ENCODE results near the gene BCAM.
A peak's percentile ranks its signal among the peaks of the same experiment; 100 is the strongest.
"Not testable (repeated sequence)": the region's sequence is repeated elsewhere in the genome, so short reads cannot be mapped to it uniquely, and the experiment has no call there.

Gene BCAM, protein sequence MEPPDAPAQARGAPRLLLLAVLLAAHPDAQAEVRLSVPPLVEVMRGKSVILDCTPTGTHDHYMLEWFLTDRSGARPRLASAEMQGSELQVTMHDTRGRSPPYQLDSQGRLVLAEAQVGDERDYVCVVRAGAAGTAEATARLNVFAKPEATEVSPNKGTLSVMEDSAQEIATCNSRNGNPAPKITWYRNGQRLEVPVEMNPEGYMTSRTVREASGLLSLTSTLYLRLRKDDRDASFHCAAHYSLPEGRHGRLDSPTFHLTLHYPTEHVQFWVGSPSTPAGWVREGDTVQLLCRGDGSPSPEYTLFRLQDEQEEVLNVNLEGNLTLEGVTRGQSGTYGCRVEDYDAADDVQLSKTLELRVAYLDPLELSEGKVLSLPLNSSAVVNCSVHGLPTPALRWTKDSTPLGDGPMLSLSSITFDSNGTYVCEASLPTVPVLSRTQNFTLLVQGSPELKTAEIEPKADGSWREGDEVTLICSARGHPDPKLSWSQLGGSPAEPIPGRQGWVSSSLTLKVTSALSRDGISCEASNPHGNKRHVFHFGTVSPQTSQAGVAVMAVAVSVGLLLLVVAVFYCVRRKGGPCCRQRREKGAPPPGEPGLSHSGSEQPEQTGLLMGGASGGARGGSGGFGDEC

DNA sequence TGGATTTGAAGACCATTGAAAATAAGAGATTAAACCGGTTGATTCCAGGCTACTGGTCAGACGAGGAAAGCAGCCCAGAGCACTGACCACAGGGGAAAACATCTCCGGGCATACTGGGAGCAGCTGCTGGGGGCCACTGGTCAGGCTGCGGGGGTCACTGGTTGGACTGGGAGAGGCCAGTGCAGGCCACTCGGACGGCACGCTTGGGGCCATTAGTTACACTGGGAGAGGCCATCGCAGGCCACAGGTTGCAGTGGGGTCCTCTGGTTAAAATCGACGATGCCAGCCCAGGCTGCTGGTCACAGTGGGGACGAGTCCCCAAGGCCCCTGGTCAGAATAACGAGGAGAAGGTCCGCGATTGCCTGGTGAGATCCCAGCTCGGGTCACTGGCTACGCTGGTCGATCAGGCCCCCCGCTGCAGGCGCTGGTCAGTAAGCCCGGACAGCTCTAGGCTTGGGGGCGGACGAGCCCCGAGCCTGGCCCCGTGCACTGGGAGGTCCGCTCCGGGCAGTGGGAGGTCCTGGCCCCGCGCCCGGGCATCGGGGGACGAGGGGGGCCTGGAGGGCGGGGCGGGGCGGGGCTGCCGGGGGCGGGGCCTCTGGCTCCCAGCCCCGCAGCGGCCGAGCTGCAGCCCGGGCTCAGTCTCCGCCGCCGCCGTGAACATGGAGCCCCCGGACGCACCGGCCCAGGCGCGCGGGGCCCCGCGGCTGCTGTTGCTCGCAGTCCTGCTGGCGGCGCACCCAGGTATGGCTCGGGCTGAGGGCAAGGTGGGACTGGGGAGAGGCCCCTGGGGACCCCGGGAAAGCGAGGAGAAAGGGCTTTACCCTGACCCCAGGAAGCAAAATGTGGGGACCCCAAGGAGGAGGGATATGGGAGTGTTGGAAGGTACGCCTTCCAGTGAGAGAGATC lies at the start of gene BCAM:
TSS of gene BCAM (plus strand) at position 641 of the 909 bp plus-strand sequence. CDS start at position 663, 22 bp downstream.
- no peak for TF ChIP-seq Cebpa-rat (IDR thresholded peaks at IDR 0.05)
- peaks cover 25% of the 10 kb centered on the region for H3K4me1 ChIP-seq
- no peaks in the 10 kb centered on the region for H3K27me3 ChIP-seq
- peak within 1 kb of the TSS; percentile 70 for H3K4me3 ChIP-seq
- H3K9ac ChIP-seq: peak within 1 kb of the TSS; percentile 77
- peak within 1 kb of the TSS; percentile 98 for H3K4me2 ChIP-seq
- peak within 1 kb of the TSS; percentile 72 for H3K27ac ChIP-seq
- H3K9me3 ChIP-seq: no peaks in the 10 kb centered on the region
- H4K20me1 ChIP-seq: no peaks in the 10 kb centered on the region
- peaks cover 8% of the 10 kb centered on the region; the same call in 1 of the 2 replicates for H3K36me3 ChIP-seq

DNA sequence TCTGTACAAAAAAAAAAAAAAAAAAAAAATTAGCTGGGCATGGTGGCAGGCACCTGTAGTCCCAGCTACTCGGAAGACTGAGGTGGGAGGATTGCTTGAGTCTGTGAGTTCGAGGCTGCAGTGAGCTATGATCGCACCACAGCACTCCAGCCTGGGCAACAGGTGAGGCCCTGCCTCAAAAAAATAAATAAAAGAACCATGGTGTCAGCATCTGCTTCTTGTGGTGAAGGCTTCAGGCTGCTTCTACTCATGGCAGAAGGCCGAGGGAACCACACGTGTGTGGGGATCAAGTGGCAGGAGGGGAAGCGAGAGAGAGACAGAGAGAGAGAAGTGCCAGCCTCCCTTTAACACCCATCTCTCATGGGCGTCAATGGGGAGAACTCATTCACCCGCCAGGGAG lies 46.9 kb upstream of the BCAM start:
- Histone ChIP-seq H3K9ac (no peak overlapping the region), H3K27me3 (no peaks in the 10 kb centered on the region), H3K4me2 (peak overlapping the region; percentile 32), H3K27ac (no peak overlapping the region), H3K36me3 (peaks cover 14% of the 10 kb centered on the region), H3K4me3 (no peak overlapping the region), H4K20me1 (no peaks in the 10 kb centered on the region), H3K4me1 (peaks cover 83% of the 10 kb centered on the region), H3K9me3 (0 out of 2 replicates have a peak, but pooled peaks cover under 1% of the 10 kb centered on the region)
- no peak for TF ChIP-seq Cebpa-rat (IDR thresholded peaks at IDR 0.05)

DNA sequence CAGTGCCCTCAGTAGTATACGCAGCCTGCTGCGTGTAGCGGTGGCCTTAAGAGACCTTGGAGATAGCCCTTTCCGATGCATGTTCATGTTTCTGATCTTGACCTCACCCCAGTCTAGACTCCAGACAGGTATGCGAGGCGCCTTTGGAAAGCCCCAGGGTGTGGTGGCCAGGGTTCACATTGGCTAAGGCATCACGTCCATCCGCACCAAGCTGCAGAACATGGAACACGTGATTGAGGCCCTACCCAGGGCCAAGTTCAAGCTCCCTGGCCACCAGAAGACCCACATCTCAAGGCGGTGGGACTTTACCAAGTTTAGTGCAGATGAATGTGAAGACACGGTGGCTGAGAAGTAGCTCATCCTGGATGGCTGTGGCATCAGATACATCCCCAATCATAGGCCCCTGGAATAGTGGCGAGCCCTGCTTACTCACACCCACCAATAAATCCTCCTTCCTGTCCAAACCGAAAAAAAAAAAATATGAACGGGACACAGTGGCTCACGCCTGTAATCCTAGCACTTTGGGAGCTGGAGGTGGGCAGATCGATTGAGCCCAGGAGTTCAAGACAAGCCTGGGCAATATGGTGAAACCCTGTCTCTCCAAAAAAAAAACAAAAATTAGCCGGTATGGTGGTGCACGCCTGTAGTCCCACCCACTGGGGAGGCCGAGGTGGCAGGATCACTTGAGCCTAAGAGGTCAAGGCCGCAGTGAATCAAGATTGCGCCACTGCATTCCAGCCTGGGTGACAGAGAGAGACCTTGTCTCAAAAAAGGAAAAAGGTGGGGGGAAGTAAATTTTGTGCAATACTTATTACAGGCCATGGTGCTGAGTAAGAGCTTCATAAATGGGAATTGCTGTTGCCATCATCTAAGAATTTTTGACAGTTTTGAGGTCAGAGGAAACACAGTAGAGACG lies 43.6 kb upstream of the BCAM start:
- H3K9ac ChIP-seq: no peak overlapping the region
- H3K4me3 ChIP-seq: no peak overlapping the region
- 0 out of 2 replicates have a peak, but pooled peaks cover 3% of the 10 kb centered on the region for H3K9me3 ChIP-seq
- no peaks in the 10 kb centered on the region for H4K20me1 ChIP-seq
- no peaks in the 10 kb centered on the region for H3K27me3 ChIP-seq
- no peaks in the 10 kb centered on the region for H3K36me3 ChIP-seq
- H3K4me2 ChIP-seq: no peak overlapping the region
- TF ChIP-seq Cebpa-rat (IDR thresholded peaks at IDR 0.05): no peak
- H3K4me1 ChIP-seq: peaks cover 78% of the 10 kb centered on the region
- H3K27ac ChIP-seq: no peak overlapping the region

DNA sequence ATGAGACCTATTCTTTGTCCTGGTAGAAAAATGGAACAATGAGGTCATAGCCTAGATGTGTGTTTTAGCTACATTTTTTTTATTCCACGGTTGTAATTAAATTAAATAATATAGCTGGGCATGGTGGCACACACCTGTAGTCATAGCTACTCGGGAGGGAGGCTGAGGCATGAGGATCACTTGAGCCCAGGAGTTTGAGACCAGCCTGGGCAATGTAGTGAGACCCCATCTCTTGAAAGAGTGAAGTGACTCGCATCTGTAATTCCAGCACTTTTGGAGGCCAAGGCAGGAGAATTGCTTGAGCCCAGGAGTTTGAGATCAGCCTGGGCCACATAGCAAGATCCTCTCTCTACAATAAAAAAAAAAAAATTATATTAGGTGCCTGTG lies 43.0 kb upstream of the BCAM start:
- 0 out of 2 replicates have a peak, but pooled peaks cover 3% of the 10 kb centered on the region for H3K9me3 ChIP-seq
- no peak for TF ChIP-seq Cebpa-rat (IDR thresholded peaks at IDR 0.05)
- no peaks in the 10 kb centered on the region for H3K27me3 ChIP-seq
- H3K4me3 ChIP-seq: no peak overlapping the region
- peaks cover 75% of the 10 kb centered on the region for H3K4me1 ChIP-seq
- H3K9ac ChIP-seq: no peak overlapping the region
- H3K4me2 ChIP-seq: no peak overlapping the region
- no peaks in the 10 kb centered on the region for H4K20me1 ChIP-seq
- no peak overlapping the region for H3K27ac ChIP-seq
- no peaks in the 10 kb centered on the region for H3K36me3 ChIP-seq

DNA sequence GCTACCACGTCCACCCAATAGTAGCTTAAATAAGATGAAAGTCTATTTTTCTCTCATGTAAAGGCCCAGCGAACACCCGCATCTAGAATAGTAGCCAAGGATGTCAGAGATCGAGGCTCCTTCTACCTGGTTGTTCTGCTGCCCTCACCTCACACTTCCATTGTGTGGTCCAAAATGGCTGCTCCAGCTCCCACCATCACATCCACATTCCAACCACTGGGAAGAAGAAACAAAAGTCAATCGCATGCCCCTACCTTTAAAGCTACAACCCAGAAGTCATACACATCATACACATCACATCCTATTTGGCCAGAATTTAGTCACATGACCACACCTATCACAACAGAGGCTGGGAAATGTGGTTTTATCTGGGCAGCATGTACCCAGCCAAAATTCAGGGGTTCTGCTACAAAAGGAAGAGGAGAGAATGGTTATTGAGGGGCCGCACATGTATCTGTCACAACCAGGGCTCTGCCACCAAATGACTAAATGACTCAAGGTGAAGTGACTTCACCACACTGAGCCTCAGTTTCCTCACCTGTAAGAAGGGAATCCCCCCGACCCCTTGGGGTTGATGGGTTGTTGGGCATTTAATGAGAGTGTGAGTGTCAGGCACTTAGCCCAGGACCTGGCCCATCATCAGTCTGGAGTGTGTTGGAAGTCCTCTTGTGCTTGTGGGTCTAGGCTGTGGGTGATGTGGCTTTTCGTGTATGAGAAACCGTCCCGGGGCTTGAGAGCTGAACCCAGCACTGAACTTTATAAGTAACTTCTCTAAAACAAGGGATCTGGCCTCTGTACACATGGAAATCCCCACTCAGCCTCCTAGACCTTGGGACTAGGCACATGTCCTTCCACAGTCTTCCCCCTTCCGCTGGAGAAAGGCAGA lies 41.4 kb upstream of the BCAM start:
- Histone ChIP-seq H3K4me1 (peaks cover 66% of the 10 kb centered on the region), H3K9ac (no peak overlapping the region), H3K27ac (no peak overlapping the region), H4K20me1 (no peaks in the 10 kb centered on the region), H3K36me3 (no peaks in the 10 kb centered on the region), H3K4me2 (no peak overlapping the region), H3K4me3 (no peak overlapping the region), H3K9me3 (0 out of 2 replicates have a peak, but pooled peaks cover 3% of the 10 kb centered on the region), H3K27me3 (no peaks in the 10 kb centered on the region)
- no peak for TF ChIP-seq Cebpa-rat (IDR thresholded peaks at IDR 0.05)

DNA sequence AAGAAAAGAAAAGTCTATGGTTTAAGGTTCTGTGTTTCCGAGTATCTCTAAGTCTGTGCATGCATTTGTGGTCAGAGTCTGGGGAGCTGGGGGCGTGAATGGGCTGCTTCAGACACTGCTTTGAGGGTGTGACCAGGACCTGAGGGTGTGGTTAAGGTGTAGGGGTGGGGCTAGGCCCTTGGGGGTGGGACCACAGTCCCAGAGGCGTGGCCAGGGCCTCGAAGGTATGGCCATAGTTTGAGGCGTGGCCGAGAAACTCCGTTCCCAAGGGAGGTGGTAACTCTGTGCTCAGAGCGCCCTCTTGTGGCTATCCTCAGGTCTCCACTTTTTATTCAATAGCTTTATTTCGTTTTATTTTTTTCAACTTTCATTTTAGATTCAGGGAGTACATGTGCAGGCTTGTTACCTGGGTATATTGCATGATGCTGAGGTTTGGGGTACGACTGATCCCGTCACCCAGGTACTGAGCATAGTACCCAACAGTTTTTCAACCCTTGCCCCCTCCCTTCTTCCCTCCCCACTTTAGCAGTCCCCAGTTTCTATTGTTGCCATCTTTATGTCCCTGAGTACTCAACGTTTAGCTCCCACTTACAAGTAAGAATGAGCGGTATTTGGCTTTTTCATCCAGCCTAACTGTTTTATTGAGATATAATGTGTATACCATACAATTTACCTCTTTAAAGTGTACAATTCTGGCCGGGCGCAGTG lies 38.2 kb upstream of the BCAM start:
- peak overlapping the region; percentile 66 for H3K4me2 ChIP-seq
- no peak overlapping the region for H3K4me3 ChIP-seq
- H3K9me3 ChIP-seq: 0 out of 2 replicates have a peak, but pooled peaks cover 3% of the 10 kb centered on the region
- H3K36me3 ChIP-seq: no peaks in the 10 kb centered on the region
- H3K27me3 ChIP-seq: no peaks in the 10 kb centered on the region
- no peak overlapping the region for H3K27ac ChIP-seq
- H3K9ac ChIP-seq: no peak overlapping the region
- H3K4me1 ChIP-seq: peaks cover 41% of the 10 kb centered on the region
- no peak for TF ChIP-seq Cebpa-rat (IDR thresholded peaks at IDR 0.05)
- no peaks in the 10 kb centered on the region for H4K20me1 ChIP-seq

DNA sequence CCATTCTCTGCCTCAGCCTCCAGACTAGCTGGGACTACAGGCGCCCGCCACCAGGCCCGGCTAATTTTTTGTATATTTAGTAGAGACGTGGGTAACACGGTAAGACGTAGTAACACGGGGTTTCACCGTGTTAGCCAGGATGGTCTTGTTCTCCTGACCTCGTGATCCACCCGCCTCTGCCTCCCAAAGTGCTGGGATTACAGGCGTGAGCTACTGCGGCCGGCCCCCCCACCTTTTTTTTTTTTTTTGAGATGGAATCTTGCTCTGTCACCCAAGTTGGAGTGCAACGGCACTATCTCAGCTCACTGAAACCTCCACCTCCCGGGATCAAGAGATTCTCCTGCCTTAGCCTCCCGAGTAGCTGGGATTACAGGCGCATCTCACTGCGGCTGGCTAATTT lies 36.8 kb upstream of the BCAM start:
- H3K4me1 ChIP-seq: peaks cover 35% of the 10 kb centered on the region
- H3K27me3 ChIP-seq, H4K20me1 ChIP-seq, H3K4me2 ChIP-seq, H3K4me3 ChIP-seq, H3K9ac ChIP-seq, H3K27ac ChIP-seq, H3K9me3 ChIP-seq, H3K36me3 ChIP-seq: not testable (repeated sequence)

DNA sequence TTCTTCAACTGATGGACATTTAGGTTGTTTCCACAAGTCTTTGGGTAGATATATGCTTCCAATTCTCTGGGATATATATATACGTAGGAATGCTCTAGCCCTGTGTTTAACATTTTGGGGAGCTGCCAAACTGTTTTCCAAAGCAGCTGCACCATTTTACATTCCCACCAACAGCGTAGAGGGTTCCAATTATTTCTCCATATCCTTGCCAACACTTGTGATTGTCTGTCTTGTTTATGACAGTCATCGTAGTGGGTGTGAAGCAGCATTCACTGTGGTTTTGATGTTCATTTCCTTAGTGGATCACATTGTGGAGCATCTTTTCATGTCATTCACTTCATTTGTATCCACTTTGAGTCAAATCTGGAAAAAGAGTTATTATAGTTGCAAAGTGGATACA lies 35.9 kb upstream of the BCAM start:
- no peak for TF ChIP-seq Cebpa-rat (IDR thresholded peaks at IDR 0.05)
- 0 out of 2 replicates have a peak overlapping the region, but pooled peaks have one; percentile 6 for H3K9ac ChIP-seq
- H3K27ac ChIP-seq: no peak overlapping the region
- peaks cover 30% of the 10 kb centered on the region for H3K4me1 ChIP-seq
- no peaks in the 10 kb centered on the region for H3K9me3 ChIP-seq
- no peak overlapping the region for H3K4me2 ChIP-seq
- H3K27me3 ChIP-seq: no peaks in the 10 kb centered on the region
- H3K4me3 ChIP-seq: no peak overlapping the region
- no peaks in the 10 kb centered on the region for H3K36me3 ChIP-seq
- H4K20me1 ChIP-seq: no peaks in the 10 kb centered on the region
